ENCODE data around the gene CFL1.

GRCh38 chr11:65816696-65817095 lies 41.3 kb downstream of the CFL1 start:
- TF ChIP-seq CTCF (IDR thresholded peaks at IDR 0.05) = no peak
- TF ChIP-seq EP300 (IDR thresholded peaks at IDR 0.05) = no peak

All from ovary (tissue), 3 donors.